Measurements from ENCODE around the gene NDP.

Gene NDP

DNA sequence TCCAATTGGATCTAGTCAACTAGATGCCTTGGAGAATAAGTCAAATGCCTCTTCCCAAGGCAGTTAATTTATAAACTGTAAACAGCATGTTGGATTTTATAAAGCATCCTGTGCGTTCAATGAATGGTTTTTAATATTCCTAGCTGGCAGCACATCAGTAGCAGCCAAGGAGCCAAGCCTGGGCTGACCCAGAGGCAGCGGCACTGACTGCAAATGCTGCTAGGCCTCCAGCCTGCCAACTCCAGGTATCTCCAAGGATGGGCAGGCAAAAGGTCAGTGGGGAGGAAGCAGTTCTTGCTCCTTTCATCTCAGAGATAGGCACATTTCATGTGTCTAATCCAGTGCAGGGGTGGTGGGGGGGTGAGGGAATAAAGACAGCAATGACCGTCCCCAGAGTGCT is 9.5 kb downstream of the NDP start:
- H3K4me3 ChIP-seq (replicated peaks in 1 of 2; ENCODE audit: low read depth in 2 of 2, low read length in 2 of 2) = no peak overlapping the region
- no peak for TF ChIP-seq CTCF (IDR thresholded peaks at IDR 0.05; ENCODE audit: low read depth, low read length)
- no peak for DNase-seq (ENCODE audit: low read depth in 2 of 2)

DNA sequence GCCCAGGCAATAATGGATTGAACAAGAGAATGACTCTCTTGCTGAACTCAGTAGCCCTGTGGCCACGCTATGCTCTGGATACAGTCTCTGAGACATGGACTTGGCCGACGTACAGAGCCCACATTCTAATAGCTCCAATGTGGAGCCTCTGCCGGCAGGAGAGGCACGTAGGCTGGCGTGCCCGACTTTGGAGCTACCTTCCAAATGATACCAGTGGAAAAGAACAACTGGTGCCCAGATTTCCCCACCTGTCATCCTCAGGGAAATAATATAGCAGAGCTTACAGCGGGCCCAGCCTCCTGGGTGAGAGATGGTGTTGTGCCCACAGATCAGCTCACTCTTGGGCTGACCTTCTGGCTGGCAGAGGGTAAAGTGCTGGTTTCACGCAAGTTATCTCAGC is 10.6 kb downstream of the NDP start:
- no peak overlapping the region for H3K4me3 ChIP-seq (replicated peaks in 1 of 2; ENCODE audit: low read depth in 2 of 2, low read length in 2 of 2)
- DNase-seq (ENCODE audit: low read depth in 2 of 2) = no peak
- TF ChIP-seq CTCF (IDR thresholded peaks at IDR 0.05; ENCODE audit: low read depth, low read length) = no peak

- DNase-seq (ENCODE audit: low read depth in 2 of 2) = peak in 1 of 2 donors; percentile 11
- no peak overlapping the region for H3K4me3 ChIP-seq (replicated peaks in 1 of 2; ENCODE audit: low read depth in 2 of 2, low read length in 2 of 2)
- peak; percentile 13 for TF ChIP-seq CTCF (IDR thresholded peaks at IDR 0.05; ENCODE audit: low read depth, low read length)
Observed at GRCh38 chrX:43961699-43962098, 11.5 kb downstream of the NDP start.

DNA sequence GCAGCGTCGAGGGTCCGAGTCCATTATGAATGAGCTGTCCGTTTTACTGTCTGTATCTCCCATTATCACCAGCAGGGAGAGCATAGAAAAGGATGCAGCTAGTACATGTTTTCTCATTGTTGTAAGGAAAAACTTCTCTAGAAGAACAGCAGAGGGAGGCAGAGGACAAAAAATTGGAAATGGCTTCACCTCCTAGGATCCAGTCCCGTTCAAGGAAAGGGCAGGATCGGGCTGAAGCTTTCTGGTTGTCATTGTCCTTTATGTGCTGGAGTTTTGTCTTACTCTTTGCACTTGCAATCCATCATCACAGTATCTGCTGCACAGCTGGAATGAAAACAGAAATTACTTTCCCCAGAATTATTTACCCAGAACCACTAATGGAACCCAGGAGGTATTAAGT is 14.7 kb downstream of the NDP start:
- TF ChIP-seq CTCF (IDR thresholded peaks at IDR 0.05; ENCODE audit: low read depth, low read length) = peak; percentile 72

GRCh38 chrX:43956034-43956433 is 17.2 kb downstream of the NDP start:
- DNase-seq (ENCODE audit: low read depth in 2 of 2) = no peak
- no peak overlapping the region for H3K4me3 ChIP-seq (replicated peaks in 1 of 2; ENCODE audit: low read depth in 2 of 2, low read length in 2 of 2)
- no peak for TF ChIP-seq CTCF (IDR thresholded peaks at IDR 0.05; ENCODE audit: low read depth, low read length)

More for the DNA sequence above, 14.7 kb downstream of the NDP start:
- peak; percentile 86 for DNase-seq (ENCODE audit: low read depth in 2 of 2)
- no peak overlapping the region for H3K4me3 ChIP-seq (replicated peaks in 1 of 2; ENCODE audit: low read depth in 2 of 2, low read length in 2 of 2)

- H3K4me3 ChIP-seq (replicated peaks in 1 of 2; ENCODE audit: low read depth in 2 of 2, low read length in 2 of 2) = no peak overlapping the region
- no peak for TF ChIP-seq CTCF (IDR thresholded peaks at IDR 0.05; ENCODE audit: low read depth, low read length)
- peak in 1 of 2 donors; percentile 8 for DNase-seq (ENCODE audit: low read depth in 2 of 2)
Observed at GRCh38 chrX:43953218-43953617, 20.0 kb downstream of the NDP start.

DNA sequence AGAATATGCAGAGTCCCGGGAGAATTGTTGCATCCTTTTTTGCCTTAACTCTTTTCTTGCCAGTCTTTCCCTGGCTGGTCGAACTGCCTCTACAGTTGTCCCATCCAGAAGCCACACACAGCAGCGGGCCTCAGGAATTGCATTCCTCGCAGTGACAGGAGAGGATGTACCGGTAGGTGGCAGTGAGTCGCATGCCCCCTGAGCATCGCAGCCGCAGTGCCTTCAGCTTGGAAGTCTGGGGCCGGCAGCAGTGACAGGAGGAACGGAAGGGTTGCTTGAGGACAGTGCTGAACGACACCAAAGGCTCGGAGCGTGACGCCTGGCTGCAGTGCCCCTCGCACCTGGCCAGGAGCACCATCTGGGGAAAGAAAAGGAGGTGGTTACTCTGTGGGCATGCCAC is 23.5 kb downstream of the NDP start:
- DNase-seq (ENCODE audit: low read depth in 2 of 2) = peak; percentile 4 to 8
- H3K4me3 ChIP-seq (replicated peaks in 1 of 2; ENCODE audit: low read depth in 2 of 2, low read length in 2 of 2) = no peak overlapping the region
- TF ChIP-seq CTCF (IDR thresholded peaks at IDR 0.05; ENCODE audit: low read depth, low read length) = peak; percentile 30

All from cardiac fibroblast (primary cell).